GM19455 (cell line): ENCODE measurements around the gene SPATA24.
A peak's percentile ranks its signal among the peaks of the same experiment; 100 is the strongest.
"Not testable (repeated sequence)": the region's sequence is repeated elsewhere in the genome, so short reads cannot be mapped to it uniquely, and the experiment has no call there.

Experiments used
- ATAC-seq: cut with Tn5 transposase; IDR thresholded peaks from one replicate; pipeline ENCODE4 v1.9.1; 2021; ENCODE audit not compliant: unreplicated experiment

The SPATA24 gene

GRCh38 chr5:139395844-139396640, 7.8 kb downstream of the SPATA24 start:
- no peak for ATAC-seq

GRCh38 chr5:139394654-139395566, 9.0 kb downstream of the SPATA24 start, which contains the start of gene PROB1:
PROB1 (minus strand) TSS chr5:139395104; CDS start chr5:139395081, 23 bp downstream.
- ATAC-seq = no peak

GRCh38 chr5:139394123-139394653, 9.7 kb downstream of the SPATA24 start:
- ATAC-seq = no peak

GRCh38 chr5:139393497-139394122, 10.3 kb downstream of the SPATA24 start:
- no peak for ATAC-seq

- peak; percentile 53 for ATAC-seq
Measured at GRCh38 chr5:139392678-139393496, 11.0 kb downstream of the SPATA24 start.

GRCh38 chr5:139392324-139392677, 11.6 kb downstream of the SPATA24 start:
- no peak for ATAC-seq

- ATAC-seq = no peak
Measured at GRCh38 chr5:139391570-139392323, 12.1 kb downstream of the SPATA24 start.

- ATAC-seq = no peak
Measured at GRCh38 chr5:139390639-139391569, 13.0 kb downstream of the SPATA24 start.

GRCh38 chr5:139389701-139390638, 13.9 kb downstream of the SPATA24 start, which contains the start of gene MZB1:
MZB1 (minus strand) TSS chr5:139389913; CDS start chr5:139389856, 57 bp downstream.
- ATAC-seq = peak; percentile 36

- no peak for ATAC-seq
Measured at GRCh38 chr5:139388198-139388821, 15.6 kb downstream of the SPATA24 start.

- ATAC-seq = no peak
Measured at GRCh38 chr5:139387611-139388197, 16.2 kb downstream of the SPATA24 start.

- not testable (repeated sequence) for ATAC-seq
Measured at GRCh38 chr5:139386956-139387355, 16.9 kb downstream of the SPATA24 start.

- no peak for ATAC-seq
Measured at GRCh38 chr5:139386050-139386438, 17.8 kb downstream of the SPATA24 start.

DNA sequence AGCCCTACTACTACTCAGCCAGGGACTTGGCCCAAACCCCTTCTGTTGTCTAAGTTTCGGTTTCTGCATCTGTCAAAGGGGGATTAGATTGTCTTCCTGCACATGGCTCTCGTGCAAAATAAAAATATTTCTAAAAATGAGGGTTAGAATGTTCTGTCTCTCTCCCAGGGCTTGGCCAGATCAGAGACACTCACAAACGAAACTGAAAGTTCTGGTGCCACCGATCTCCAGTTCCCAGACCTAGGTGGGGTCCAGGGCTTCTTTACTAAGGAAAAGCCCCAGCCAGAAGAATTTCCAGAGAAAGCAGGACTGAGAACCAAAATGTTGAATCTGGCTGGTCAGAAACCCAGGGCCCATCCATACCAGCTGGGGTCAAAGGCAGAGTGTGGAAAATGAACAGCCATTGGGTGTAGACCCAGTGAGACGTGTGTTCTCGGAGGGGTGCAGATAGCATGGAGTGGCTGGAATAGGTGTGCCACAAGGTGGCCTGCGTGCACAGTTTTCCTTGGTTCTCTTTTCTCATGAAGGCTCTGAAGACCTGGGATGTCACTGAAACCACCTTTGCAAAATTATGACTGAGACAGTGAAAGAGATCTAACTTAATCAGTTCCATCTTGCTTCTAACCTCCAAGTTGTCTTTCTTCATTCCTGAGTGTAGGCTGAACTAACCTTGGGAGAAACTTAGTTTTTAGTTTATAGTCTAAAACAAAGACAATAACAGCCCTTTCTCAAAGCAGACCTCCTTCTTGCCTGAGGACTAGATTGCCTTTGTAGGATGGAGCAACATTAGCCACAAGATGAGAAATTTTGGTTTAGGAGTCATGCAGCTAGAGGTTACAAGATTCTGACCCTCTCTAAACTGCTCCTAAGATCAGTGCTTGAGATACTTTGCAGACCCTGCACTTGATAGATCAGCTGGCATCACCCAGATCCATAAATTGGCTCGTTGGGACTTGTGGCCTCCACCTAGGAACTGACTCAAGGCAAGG, 18.5 kb downstream of the SPATA24 start:
- no peak for ATAC-seq

DNA sequence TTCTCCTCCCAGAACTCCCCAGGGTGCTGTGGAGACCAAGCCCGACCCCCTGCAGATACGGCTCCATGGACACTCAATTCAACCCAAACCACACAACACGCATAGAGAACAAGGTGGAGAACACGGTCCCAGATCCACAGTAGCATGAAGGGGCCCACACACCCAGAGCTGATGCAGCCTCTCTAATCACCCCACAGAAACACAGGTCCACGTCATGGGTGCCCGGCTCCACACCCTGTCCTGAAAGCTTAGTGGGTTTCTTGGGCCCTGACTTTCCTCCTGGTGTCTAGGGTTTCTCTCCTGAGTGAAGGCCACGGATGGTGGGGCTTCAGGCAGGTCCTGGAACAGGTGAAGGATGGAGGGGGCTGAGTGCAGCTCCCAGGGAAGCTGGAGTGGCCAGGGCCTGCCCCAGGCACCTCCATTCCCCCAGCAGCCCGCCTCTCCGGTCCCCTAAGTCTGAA, 19.3 kb downstream of the SPATA24 start:
- ATAC-seq = no peak
